HK-2 (cell line): ENCODE data around the gene LDB2.
"Not testable (repeated sequence)": the region's sequence is repeated elsewhere in the genome, so short reads cannot be mapped to it uniquely, and the experiment has no call there.

Source experiments
- DNase-seq: peaks from one replicate; pipeline ENCODE4 v3.0.0-alpha.2; 2018; ENCODE audit not compliant: unreplicated experiment

The LDB2 gene

DNA sequence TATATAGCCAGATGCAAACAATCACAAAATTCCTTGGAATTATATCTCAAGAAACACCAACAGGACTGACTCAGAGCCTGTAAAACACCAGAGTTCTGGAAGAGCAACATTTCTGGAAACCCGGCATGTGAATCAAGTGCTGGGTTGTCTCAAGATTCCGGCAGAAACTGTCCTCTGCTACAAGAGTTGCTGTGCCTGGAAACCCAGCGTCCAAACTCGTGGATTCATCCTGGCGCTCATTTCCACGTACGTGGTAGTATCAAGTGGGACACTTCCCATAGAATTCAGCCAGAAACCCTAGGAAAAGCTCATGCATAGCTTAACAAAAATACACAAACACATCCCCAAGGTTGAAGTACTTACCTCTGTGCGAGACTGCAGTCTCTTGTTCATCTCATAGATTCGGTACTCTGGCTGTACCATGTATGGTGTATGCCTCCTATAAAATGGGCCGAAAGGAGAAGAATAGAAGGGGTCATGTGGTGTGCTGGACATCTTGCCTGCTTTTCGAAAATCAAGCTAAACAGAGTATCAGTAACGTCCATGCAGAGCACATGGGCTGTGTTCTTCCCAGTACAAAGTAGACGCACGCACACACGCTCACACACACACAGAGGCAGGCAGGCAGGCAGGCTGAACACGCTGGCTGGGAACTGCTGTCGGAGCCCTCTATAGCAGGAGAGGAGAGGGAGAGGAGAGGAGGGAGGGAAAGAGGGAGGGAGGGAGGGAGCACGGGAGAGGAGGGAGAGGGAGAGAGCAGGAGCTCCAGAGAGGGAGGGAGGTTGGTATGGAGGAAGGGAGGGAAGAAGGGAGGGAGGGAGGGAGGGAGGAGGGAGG lies at the start of gene LDB2:
LDB2 (minus strand) TSS at position 655 of the 837 bp plus-strand sequence.
- no peak for DNase-seq

DNA sequence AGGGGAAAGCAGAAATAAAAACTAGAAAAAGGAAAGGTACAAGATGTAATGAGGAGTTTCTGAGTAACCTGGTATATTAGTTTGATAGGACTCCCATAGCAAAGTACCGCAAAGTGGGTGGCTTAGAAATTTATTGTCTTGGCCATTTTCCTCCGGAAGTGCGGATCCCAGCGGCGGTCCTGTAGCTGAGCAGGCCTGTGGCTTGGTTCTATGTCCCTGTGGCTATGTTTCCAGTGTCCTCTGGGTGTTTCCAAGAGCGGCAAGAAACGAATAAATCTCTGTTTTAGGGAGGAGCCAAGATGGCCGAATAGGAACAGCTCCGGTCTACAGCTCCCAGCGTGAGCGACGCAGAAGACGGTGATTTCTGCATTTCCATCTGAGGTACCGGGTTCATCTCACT lies 44.0 kb upstream of the LDB2 start:
- no peak for DNase-seq

- no peak for DNase-seq
Observed at GRCh38 chr4:16939178-16939577, 40.7 kb upstream of the LDB2 start.

- no peak for DNase-seq
Observed at GRCh38 chr4:16938512-16939040, 40.1 kb upstream of the LDB2 start.

DNA sequence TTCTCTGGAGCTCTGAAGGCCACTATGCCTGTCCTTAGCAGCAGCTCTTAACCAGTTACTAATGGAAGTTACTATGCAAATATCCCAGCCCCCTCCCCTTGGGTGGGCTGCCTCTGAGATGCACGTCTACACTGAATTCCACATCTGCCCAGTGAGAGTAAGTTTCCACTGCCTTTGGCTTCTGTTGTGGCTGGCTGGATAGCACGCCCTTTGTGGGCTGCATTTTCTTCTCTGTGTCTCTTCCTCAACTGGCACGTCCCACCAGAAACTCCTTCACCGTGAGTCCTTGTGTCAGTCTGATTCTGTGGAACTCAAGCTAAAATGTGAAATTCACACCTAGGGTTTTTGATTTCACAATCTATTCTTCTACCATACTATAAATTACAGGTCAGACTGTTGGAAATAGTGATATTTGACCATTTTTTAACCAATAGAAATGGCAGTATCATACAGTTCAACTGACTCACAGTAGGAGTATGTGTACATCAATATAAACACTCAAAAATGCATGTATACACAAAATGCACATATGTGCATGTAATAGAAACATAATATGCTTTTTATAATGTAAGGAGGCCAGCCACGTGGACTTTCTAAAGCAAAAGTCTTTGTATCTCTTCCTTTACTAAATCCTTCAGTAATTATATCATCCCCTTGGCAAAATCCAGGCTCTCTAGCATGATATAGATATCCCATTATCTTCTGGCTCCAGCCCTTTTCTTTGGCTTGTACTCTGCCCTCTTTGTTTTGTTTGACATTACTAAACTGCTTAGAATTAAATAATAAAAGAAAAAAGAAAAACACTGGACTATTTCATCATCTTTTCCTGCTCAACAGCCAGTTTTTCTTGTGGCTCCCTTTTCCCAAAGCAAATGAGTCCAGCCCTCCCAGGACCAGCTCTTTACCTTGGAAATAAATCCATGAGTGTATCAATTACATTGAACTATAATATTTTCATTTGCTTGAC lies 33.2 kb upstream of the LDB2 start:
- no peak for DNase-seq

DNA sequence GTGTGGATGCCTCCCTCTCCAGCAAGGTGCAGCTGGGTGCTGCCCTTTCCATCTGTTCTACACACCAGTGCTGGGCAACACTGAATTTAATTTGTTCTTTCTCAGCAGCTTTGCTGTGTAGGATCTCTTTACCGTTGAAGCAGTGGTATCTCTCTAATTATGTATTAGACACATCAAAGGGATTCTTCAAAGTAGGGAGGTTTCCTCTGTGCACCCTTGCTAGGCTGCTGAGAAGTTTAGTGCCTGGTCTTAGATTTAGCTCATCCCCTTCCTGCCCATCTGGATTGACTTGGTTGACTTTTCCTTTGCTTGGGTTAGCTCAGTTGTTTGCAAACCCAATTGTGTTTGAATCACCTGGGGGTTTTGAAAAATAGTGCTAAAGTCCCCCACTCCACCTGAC lies 27.8 kb upstream of the LDB2 start:
- no peak for DNase-seq

- not testable (repeated sequence) for DNase-seq
Observed at GRCh38 chr4:16918716-16919115, 20.3 kb upstream of the LDB2 start.

DNA sequence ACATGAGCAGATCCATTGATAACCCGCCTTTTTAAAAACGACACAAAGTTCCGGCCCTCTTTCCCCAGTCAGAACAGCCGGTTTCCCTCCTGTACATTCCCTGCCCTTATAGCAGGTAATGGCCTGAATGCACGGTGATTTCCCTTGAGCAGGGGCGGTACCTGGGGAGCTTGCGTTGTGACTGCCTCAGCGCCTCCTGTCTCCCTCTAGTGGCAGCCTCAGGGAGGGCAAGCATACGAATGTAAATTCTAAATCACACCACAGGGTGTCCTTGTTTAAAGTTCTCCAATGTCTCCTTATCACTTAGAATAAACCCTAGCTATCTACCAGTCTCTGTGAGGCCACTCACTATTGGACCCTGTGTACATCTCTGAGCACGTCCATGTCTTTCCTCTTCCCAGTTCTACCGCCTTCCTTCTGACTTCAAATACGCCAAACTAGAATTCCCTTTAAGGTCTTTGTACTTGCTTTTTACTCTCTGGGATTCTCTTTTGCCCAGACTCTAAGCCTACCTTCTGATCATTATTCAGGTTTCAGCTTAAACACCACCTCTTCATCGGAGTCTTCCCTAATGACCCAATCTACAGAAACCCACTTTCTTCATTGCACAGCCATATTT lies 18.4 kb upstream of the LDB2 start:
- DNase-seq = peak; percentile 76

DNA sequence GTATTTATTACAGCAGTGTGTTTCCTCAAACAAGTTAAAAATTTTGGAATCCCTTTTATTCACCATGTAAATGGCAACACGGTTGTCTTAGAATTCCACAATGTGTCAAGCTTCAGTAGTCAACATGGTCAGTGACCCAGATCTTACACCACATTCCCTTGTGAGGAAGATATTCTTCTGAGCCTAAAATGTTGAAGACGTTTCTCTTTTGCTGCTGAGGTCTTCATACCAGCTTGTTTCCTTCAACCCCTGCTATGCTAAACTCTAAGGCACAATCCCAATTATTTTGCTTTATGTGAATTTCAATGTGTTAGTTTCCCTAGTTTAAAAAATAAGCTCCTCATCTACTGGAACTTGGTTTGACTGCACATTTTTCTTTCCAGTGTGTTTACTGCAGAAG lies 17.6 kb upstream of the LDB2 start:
- DNase-seq = no peak

- DNase-seq = no peak
Observed at GRCh38 chr4:16914208-16914607, 15.8 kb upstream of the LDB2 start.

DNA sequence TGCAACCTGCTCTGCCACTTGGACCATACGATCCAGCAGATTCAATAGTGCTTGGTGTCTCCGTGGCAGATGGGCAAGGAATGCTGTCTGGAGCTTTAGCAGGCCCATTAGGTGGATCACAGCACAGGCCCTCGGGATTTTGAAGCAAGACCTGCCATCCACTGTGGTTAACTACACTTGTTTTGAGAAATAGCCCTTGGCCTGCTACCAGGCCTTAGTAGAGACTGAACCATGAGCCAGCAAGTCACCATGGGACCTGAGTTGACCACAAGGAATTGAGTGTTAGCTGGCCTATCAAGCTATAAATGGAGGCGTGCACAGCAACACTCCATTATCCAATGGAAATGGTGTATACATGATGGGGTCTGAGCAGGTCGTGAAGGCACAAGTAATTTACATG lies 14.5 kb upstream of the LDB2 start:
- DNase-seq = no peak

DNA sequence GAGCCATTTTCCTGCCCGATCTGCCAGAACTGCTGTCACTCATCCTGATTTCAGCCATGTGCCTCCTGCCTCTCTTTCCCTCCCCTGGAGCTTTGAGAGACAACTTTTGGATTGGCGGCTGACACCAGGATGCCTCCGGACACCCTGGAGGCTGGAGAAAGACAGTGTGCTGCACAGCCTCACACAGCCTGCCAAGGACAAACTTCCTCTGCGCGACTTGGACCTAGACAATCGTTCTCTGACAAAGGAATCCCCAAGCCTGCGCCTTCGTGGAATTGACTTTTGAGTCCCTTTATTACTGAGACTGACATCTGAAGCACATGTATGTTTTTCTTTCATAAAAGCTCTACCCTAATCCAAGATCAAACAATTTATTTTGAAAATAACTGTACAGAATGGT lies 10.8 kb upstream of the LDB2 start:
- DNase-seq = no peak

- no peak for DNase-seq
Observed at GRCh38 chr4:16908377-16909021, 10.1 kb upstream of the LDB2 start.

GRCh38 chr4:16900325-16900724 lies 1.9 kb upstream of the LDB2 start:
- no peak for DNase-seq

DNA sequence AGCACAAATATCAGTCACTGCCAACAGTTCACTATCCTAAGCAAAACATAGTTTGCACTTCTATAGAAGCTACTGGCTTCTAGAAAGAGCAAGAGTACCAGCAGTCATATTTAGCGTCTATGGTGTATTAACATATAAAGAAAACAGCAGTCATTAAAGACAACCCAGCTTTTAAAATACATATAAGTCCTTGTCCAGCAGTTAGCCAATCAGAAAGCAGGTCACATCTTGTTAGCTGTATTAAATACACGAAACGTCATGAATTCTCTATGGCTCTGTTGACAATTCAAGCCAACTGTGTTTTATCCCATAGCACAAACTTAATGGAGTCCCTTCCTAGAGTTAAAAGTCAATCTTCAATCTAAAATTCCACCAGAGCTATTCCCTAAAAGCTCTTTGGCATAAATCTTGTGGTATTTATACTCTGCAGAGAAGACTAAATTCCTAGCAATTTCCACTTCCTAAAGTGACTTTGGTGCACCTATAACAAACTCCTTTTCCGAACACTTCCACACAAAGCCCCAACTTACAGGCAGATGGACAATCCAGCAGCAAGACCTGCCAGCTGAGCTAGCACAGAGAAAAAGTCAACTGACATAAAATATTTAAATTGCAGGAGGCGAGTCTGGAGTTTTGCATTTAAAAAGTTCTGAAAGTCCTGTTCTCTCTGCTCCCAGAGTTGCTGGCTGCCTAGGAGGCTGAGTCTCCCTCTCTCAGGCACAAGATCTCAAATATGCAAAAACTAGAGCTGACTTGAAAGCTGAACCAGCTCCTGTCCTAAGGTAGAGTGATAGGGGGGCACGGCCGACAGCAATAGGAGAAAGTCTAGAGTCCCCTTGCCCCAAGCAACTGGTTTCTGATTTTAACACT lies 1.3 kb downstream of the LDB2 start:
- DNase-seq = no peak

DNA sequence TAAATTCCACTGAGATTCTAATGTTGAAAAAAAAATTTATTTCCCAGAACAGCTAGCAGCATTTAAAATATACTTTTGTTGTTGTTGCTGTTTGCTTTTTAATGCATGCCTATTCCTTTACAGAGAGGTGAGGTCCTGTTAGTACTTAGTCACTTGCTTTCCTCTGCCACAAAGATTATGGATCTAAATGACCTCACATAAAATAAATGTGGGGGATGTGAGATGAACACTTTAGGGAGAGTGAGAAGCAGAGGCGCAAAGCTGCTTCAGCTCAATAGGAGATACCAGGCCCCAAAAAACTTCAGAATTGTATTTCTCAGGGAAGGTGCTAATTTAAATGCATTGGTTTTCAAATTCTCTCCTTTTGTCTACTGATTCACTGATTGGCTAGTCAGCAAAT lies 4.0 kb downstream of the LDB2 start:
- no peak for DNase-seq

GRCh38 chr4:16893141-16893651 lies 5.2 kb downstream of the LDB2 start:
- DNase-seq = no peak

GRCh38 chr4:16890651-16891050 lies 7.8 kb downstream of the LDB2 start:
- no peak for DNase-seq

GRCh38 chr4:16889945-16890344 lies 8.5 kb downstream of the LDB2 start:
- DNase-seq = no peak

DNA sequence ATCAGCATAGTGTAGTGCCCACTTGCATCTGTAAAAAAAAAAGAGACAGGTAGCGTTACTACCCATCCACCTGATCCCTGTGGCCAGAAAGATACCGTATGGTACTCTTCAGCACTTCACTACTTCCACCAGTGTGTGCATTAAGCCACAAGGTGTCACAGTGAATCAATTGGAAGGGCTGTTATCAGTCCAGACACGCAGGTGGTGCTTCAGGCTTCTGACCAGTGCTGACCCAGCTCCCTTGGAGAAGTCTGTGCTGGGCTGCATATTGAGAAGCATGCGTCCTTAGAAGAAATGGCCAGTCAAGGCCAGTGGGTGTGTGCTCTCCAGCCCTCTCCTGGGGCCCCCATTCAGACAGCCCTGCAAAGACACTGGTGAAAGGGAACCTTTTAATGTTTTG lies 10.6 kb downstream of the LDB2 start:
- DNase-seq = no peak
